Endothelial cell of umbilical vein (primary cell): ENCODE data around the gene MSX2. TPM values are rescaled to one million over a fixed set of nuclear protein-coding genes. Genes with fewer than 3 reads are reported as not detected.

ENCODE experiments used
- BruUV-seq: library from RNA; stranded (reverse); fragments of 400-500 nt; replicated peaks from 2 replicates; lab custom pipeline; 2021; lab: Mats Ljungman, UMichigan
- CTCF ChIA-PET: fragments of 300-600, 350-600 bp; sonication (Branson Sonifier 250); formaldehyde crosslinking; loops from one replicate; lab custom pipeline; 2021; ENCODE audit warnings: antibody characterized with exemption, inconsistent platforms; lab: Charles Lee
- POLR2A ChIA-PET: fragments of 300-600, 350-600 bp; sonication (Branson Sonifier 250); formaldehyde crosslinking; loops from one replicate; lab custom pipeline; 2021; ENCODE audit warnings: antibody characterized with exemption, inconsistent platforms; lab: Charles Lee
- DNase-seq: peaks from one replicate; pipeline ENCODE4 v3.0.0-alpha.2; 2011; ENCODE audit warnings: low read depth, low spot score
- FAIRE-seq: peaks from 2 replicates; lab custom pipeline; 2011; peaks lifted over from hg19 to GRCh38; lab: Jason Lieb, UNC
- H2AFZ ChIP-seq: 2 replicates; pipeline ENCODE4 v1.6.0; 2012; ENCODE audit warnings: low read depth, low read length, control low read depth, inconsistent platforms
- H3K27ac ChIP-seq: 2 replicates; pipeline ENCODE4 v1.5.1; 2011; ENCODE audit warnings: low read depth, mild to moderate bottlenecking, control low read depth, low read length, moderate library complexity; ENCODE audit not compliant: insufficient read depth
- H3K27me3 ChIP-seq, 2 experiments: 2 replicates each; pipeline versions ENCODE4 v1.6.0 to v1.6.1; 2011; ENCODE audit warnings: low read length in 2 of 2, mixed read lengths in 1 of 2; ENCODE audit not compliant: control insufficient read depth in 2 of 2, insufficient read depth in 2 of 2
- H3K36me3 ChIP-seq, 2 experiments: 2 replicates in 1 of 2; 3 replicates in 1 of 2; pipeline ENCODE4 v1.5.1; 2011; ENCODE audit warnings: low read length in 2 of 2, mild to moderate bottlenecking in 1 of 2, moderate library complexity in 1 of 2; ENCODE audit not compliant: control insufficient read depth in 2 of 2, insufficient read depth in 2 of 2; ENCODE audit errors: extremely low read depth in 1 of 2
- H3K4me1 ChIP-seq: 3 replicates; pipeline ENCODE4 v1.5.1; 2011; ENCODE audit warnings: mild to moderate bottlenecking, low read length; ENCODE audit not compliant: control insufficient read depth, insufficient read depth; ENCODE audit errors: extremely low read depth
- H3K4me2 ChIP-seq: 2 replicates; pipeline ENCODE4 v1.6.1; 2011; ENCODE audit warnings: low read length, control low read depth, mixed read lengths; ENCODE audit not compliant: insufficient read depth
- H3K4me3 ChIP-seq, 3 experiments: fragments of 200-600 bp in 1 of 3; sonication (generic), shearing (Covaris generic) in 1 of 3; replicated peaks in 1 of 3; 2 replicates each; pipeline ENCODE4 v1.5.1; 2011 to 2016; ENCODE audit warnings: control low read depth in 3 of 3, low read length in 3 of 3, mild to moderate bottlenecking in 2 of 3, inconsistent platforms in 1 of 3, low read depth in 1 of 3, moderate library complexity in 1 of 3; ENCODE audit not compliant: insufficient read depth in 1 of 3
- H3K79me2 ChIP-seq: 2 replicates; pipeline ENCODE4 v1.6.0; 2012; ENCODE audit warnings: low read length, inconsistent platforms; ENCODE audit not compliant: control insufficient read depth, insufficient read depth
- H3K9ac ChIP-seq: replicated peaks from 2 replicates; pipeline ENCODE3; 2011; ENCODE audit warnings: low read length, control low read depth; ENCODE audit not compliant: insufficient read depth; ENCODE audit errors: extremely low read depth
- H3K9me1 ChIP-seq: replicated peaks from 3 replicates; pipeline ENCODE4 v1.6.0; 2011; ENCODE audit warnings: mild to moderate bottlenecking, low read length; ENCODE audit not compliant: control insufficient read depth, insufficient read depth; ENCODE audit errors: extremely low read depth
- H3K9me3 ChIP-seq: replicated peaks from 2 replicates; pipeline ENCODE4 v1.5.1; 2012; ENCODE audit warnings: low read length, inconsistent platforms; ENCODE audit not compliant: control insufficient read depth, insufficient read depth
- H4K20me1 ChIP-seq: replicated peaks from 2 replicates; pipeline ENCODE3; 2011; ENCODE audit warnings: mild to moderate bottlenecking, low read length; ENCODE audit not compliant: control insufficient read depth, insufficient read depth; ENCODE audit errors: extremely low read depth
- EZH2 ChIP-seq: IDR thresholded peaks from 2 replicates; pipeline ENCODE4 v1.6.1; 2012; ENCODE audit warnings: borderline replicate concordance, low read depth, mild to moderate bottlenecking, moderate library complexity, low read length, inconsistent platforms; ENCODE audit not compliant: severe bottlenecking
- FOS ChIP-seq: IDR thresholded peaks from 2 replicates; pipeline ENCODE4 v1.6.1; 2011; ENCODE audit warnings: mild to moderate bottlenecking, low read length, moderate library complexity, borderline replicate concordance; ENCODE audit not compliant: insufficient read depth
- GATA2 ChIP-seq: IDR thresholded peaks from 2 replicates; pipeline ENCODE4 v1.7.0; 2011; ENCODE audit warnings: low read depth, mild to moderate bottlenecking, moderate library complexity, mixed read lengths, low read length; ENCODE audit not compliant: insufficient read length, insufficient read depth
- JUN ChIP-seq: IDR thresholded peaks from 2 replicates; pipeline ENCODE4 v1.6.1; 2011; ENCODE audit warnings: borderline replicate concordance, low read depth; ENCODE audit not compliant: insufficient read length, insufficient read depth
- MYC ChIP-seq: IDR thresholded peaks from one replicate; pipeline ENCODE4 v1.6.1; 2011; ENCODE audit warnings: mild to moderate bottlenecking, low read depth, low read length
- POLR2A ChIP-seq: IDR thresholded peaks from 2 replicates; pipeline ENCODE4 v1.6.1; 2012; ENCODE audit warnings: low read depth, mild to moderate bottlenecking, control low read depth, low read length
- POLR2AphosphoS5 ChIP-seq: IDR thresholded peaks from 2 replicates; pipeline ENCODE4 v1.6.1; 2012; ENCODE audit warnings: low read depth, mild to moderate bottlenecking, control low read depth, low read length, moderate library complexity; ENCODE audit not compliant: insufficient read depth
- dilution Hi-C: fragments of 300-500 bp; cut with MboI; formaldehyde crosslinking; loops from one replicate; pipeline ENCODE4 v1.15.0; 2019; ENCODE audit warnings: low sequenced_read_pairs; ENCODE audit not compliant: extremely low pct_ligation_motif_present
- intact Hi-C: fragments of 100-400 bp; cut with micrococcal nuclease; formaldehyde crosslinking; loops from one replicate; pipeline ENCODE4 v1.10.0; 2022
- polyA plus RNA-seq, 4 experiments: library from polyadenylated mRNA; depleted of rRNA in 3 of 4; stranded (reverse) in 3 of 4; unstranded in 1 of 4; fragments of >200 nt; gene quantifications; 2 replicates each; pipeline versions ENCODE4 v1.2.1 to v1.2.3, GENCODE V29; 2011 to 2012; ENCODE audit warnings: missing spikeins in 1 of 4
- total RNA-seq: library from RNA; stranded (reverse); gene quantifications from 2 replicates; pipeline ENCODE4 v1.2.3, GENCODE V29; 2021
- TF ChIP-seq, protein P1 (sequence below): IDR thresholded peaks from 2 replicates; pipeline ENCODE4 v1.6.1; 2011; ENCODE audit not compliant: insufficient read depth, insufficient read length
- TF ChIP-seq, protein P2 (sequence below), 2 donors: IDR thresholded peaks; 1 replicate in 1 of 2; 2 replicates in 1 of 2; pipeline ENCODE4 v1.5.1; 2011; ENCODE audit warnings: low read length in 2 of 2, mild to moderate bottlenecking in 2 of 2, moderate library complexity in 2 of 2, control low read depth in 1 of 2, inconsistent platforms in 1 of 2, low read depth in 1 of 2; ENCODE audit not compliant: insufficient read depth in 1 of 2; ENCODE audit errors: extremely low read depth in 1 of 2

Gene MSX2
- total and polyA plus RNA-seq, 2 donors (not counting 3 experiments of a cell fraction or from before 2014, with no cell fraction given), result not detected

DNA sequence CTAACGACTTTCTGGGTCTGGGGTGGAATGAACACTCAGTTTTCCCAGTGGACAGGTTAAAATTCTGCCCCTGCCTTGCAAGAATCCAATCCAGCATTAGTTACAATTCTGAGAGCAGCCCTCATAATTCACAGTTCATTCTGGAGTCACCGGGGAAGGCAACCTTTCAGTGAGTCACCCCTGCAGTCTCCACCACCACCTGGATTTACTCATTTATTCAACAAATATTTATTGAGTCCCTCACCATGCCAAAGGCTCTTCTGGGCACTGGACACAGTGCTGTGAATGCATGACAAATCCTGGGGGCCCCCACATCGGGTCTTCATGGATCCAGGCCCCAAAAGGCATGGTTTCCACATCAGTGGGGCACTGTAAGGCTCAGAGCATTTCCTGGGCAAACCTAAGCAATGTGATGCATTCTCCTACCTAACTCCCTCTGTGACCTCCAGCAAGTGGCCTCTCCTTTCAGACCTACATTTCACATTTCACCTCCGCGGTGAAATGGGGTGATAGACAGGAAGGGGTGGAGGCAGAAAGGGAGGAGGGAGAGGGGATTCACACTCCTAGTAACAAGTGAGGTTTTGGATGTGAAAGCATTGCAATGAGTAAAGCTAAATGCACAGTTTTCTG is 6.4 kb upstream of the MSX2 start:
- no peak overlapping the region for H3K4me3 ChIP-seq
- no peak for DNase-seq
- H3K4me1 ChIP-seq, result no peaks in the 10 kb centered on the region
- no peaks in the 10 kb centered on the region for H3K9me1 ChIP-seq
- no peak overlapping the region for H3K27ac ChIP-seq
- CTCF ChIA-PET, result no interaction called here
- no TSS peak for BruUV-seq
- H4K20me1 ChIP-seq, result no peaks in the 10 kb centered on the region
- H3K79me2 ChIP-seq, result no peaks in the 10 kb centered on the region
- peaks cover 21 to 26% of the 10 kb centered on the region in 2 experiments for H3K27me3 ChIP-seq
- FAIRE-seq, result no peak
- POLR2A ChIA-PET, result no interaction called here
- no peak overlapping the region for H3K9ac ChIP-seq
- no peak overlapping the region for H2AFZ ChIP-seq
- intact Hi-C loops (no loop called here), dilution Hi-C loops (no loop called here)
- no peaks in the 10 kb centered on the region for H3K9me3 ChIP-seq
- H3K36me3 ChIP-seq, result no peaks in the 10 kb centered on the region
- TF ChIP-seq, protein P1, sequence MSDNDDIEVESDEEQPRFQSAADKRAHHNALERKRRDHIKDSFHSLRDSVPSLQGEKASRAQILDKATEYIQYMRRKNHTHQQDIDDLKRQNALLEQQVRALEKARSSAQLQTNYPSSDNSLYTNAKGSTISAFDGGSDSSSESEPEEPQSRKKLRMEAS, result no peak
- TF ChIP-seq JUN, result no peak
- TF ChIP-seq, protein P2, sequence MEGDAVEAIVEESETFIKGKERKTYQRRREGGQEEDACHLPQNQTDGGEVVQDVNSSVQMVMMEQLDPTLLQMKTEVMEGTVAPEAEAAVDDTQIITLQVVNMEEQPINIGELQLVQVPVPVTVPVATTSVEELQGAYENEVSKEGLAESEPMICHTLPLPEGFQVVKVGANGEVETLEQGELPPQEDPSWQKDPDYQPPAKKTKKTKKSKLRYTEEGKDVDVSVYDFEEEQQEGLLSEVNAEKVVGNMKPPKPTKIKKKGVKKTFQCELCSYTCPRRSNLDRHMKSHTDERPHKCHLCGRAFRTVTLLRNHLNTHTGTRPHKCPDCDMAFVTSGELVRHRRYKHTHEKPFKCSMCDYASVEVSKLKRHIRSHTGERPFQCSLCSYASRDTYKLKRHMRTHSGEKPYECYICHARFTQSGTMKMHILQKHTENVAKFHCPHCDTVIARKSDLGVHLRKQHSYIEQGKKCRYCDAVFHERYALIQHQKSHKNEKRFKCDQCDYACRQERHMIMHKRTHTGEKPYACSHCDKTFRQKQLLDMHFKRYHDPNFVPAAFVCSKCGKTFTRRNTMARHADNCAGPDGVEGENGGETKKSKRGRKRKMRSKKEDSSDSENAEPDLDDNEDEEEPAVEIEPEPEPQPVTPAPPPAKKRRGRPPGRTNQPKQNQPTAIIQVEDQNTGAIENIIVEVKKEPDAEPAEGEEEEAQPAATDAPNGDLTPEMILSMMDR (IDR thresholded peaks at IDR 0.05; ENCODE audit: extremely low read depth in 1 of 2, insufficient read depth in 1 of 2, low read depth in 1 of 2, low read length in 2 of 2), result no peak
- TF ChIP-seq EZH2, result no peak
- TF ChIP-seq POLR2A, result no peak
- TF ChIP-seq MYC, result no peak
- TF ChIP-seq POLR2AphosphoS5, result no peak
- TF ChIP-seq GATA2, result no peak
- TF ChIP-seq FOS, result no peak
- H3K4me2 ChIP-seq, result no peak overlapping the region
